ENCODE data around the gene ASIC5. TPM values are rescaled to one million over a fixed set of nuclear protein-coding genes. Genes with fewer than 3 reads are reported as not detected.
"Not testable (repeated sequence)": the region's sequence is repeated elsewhere in the genome, so short reads cannot be mapped to it uniquely, and the experiment has no call there.

The ASIC5 gene
- total RNA-seq, 2 donors from 2014 or later: not detected

DNA sequence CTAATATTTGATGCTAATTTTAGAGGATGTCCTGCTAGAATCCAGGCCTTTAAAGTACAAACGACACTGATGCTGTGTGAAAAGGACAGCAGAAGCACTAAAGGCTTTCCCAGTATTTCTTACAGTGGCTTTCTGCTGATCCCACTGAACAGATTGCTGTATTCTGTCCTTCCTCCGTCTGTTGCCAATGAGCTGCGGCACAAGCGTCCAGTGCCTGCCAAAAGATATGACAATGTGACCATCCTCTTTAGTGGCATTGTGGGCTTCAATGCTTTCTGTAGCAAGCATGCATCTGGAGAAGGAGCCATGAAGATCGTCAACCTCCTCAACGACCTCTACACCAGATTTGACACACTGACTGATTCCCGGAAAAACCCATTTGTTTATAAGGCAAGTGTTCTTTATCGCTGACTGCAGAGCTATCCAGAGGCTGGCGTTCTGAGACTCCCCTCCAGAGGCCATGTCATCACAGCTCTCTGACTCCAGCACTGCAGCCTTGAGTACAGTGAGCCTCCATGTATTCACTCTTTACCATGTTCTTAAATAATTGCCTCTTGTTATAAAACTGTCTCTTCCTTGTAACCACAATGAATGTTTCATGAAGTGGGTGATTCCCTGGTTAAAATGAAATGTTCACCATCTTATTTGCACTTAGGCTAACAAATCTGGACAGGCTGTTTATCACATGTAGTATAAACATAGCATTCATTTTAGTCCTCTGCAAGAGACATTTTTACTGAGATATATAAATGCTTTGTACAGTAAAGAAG is 63.7 kb downstream of the ASIC5 start:
- Histone ChIP-seq H3K36me3 (no peaks in the 10 kb centered on the region), H3K4me3 (no peak overlapping the region), H3K9me3 (no peaks in the 10 kb centered on the region), H3K27me3 (replicated peaks; ENCODE audit: insufficient read depth) (no peaks in the 10 kb centered on the region), H3K4me1 (replicated peaks) (no peaks in the 10 kb centered on the region), H3K27ac (no peak overlapping the region)
- DNase-seq (ENCODE audit: low spot score): no peak
- 56% methylated on average over 9 of the region's 9 CpGs for WGBS
- TF ChIP-seq POLR2A (IDR thresholded peaks at IDR 0.05): no peak
- TF ChIP-seq, protein P1, sequence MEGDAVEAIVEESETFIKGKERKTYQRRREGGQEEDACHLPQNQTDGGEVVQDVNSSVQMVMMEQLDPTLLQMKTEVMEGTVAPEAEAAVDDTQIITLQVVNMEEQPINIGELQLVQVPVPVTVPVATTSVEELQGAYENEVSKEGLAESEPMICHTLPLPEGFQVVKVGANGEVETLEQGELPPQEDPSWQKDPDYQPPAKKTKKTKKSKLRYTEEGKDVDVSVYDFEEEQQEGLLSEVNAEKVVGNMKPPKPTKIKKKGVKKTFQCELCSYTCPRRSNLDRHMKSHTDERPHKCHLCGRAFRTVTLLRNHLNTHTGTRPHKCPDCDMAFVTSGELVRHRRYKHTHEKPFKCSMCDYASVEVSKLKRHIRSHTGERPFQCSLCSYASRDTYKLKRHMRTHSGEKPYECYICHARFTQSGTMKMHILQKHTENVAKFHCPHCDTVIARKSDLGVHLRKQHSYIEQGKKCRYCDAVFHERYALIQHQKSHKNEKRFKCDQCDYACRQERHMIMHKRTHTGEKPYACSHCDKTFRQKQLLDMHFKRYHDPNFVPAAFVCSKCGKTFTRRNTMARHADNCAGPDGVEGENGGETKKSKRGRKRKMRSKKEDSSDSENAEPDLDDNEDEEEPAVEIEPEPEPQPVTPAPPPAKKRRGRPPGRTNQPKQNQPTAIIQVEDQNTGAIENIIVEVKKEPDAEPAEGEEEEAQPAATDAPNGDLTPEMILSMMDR (IDR thresholded peaks at IDR 0.05): no peak
- no peak for TF ChIP-seq POLR2AphosphoS5 (IDR thresholded peaks at IDR 0.05)
- intact Hi-C loops (cut with DNase I): no loop called here

DNA sequence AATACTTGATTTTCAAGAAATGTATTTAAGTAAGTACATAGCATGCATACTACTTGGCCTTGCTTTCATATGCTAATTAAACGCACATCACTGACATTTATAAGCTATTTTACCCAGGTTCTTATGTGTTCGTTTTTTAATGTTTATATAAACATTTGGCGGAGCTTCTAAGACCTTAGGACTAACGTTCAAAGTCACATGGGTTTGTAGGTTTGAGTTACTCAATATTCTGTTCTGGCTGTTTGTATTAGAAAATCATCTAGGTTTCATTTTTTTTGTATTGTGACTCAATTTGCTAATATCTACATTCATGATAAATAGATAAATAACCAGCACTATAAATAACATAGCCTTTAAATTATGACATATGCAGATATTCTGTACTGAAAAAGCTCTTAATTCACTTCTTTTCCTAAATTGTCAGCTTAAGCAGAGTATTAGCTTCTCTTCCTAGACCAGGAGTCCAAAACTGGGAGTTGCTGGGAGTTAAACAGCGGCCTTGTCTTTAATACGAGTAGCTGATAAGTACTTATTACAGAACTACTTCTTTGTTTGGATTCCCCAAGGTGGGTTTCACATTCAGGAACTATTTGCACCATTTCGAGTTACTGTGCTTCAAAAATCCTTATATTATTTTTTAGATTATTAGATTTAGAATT is 65.3 kb downstream of the ASIC5 start:
- WGBS: 71% methylated on average over 7 of the region's 7 CpGs
- Histone ChIP-seq H3K27me3 (replicated peaks; ENCODE audit: insufficient read depth) (no peaks in the 10 kb centered on the region), H3K9me3 (no peaks in the 10 kb centered on the region), H3K4me3 (no peak overlapping the region), H3K36me3 (no peaks in the 10 kb centered on the region), H3K27ac (no peak overlapping the region), H3K4me1 (replicated peaks) (no peaks in the 10 kb centered on the region)
- intact Hi-C loops (cut with DNase I): no loop called here
- no peak for DNase-seq (ENCODE audit: low spot score)
- TF ChIP-seq POLR2A (IDR thresholded peaks at IDR 0.05) (no peak), POLR2AphosphoS5 (IDR thresholded peaks at IDR 0.05) (no peak)
- TF ChIP-seq, protein P1 (IDR thresholded peaks at IDR 0.05): no peak

GRCh38 chr4:155799794-155800123 is 66.3 kb downstream of the ASIC5 start:
- no peaks in the 10 kb centered on the region for H3K4me1 ChIP-seq (replicated peaks)
- H3K27me3 ChIP-seq (replicated peaks; ENCODE audit: insufficient read depth): no peaks in the 10 kb centered on the region
- TF ChIP-seq POLR2A (IDR thresholded peaks at IDR 0.05): no peak
- no peak for TF ChIP-seq POLR2AphosphoS5 (IDR thresholded peaks at IDR 0.05)
- TF ChIP-seq, protein P1 (IDR thresholded peaks at IDR 0.05): no peak
- H3K4me3 ChIP-seq: no peak overlapping the region
- intact Hi-C loops (cut with DNase I): no loop called here
- no peaks in the 10 kb centered on the region for H3K9me3 ChIP-seq
- WGBS: 85% methylated on average over 8 of the region's 8 CpGs
- no peak for DNase-seq (ENCODE audit: low spot score)
- no peaks in the 10 kb centered on the region for H3K36me3 ChIP-seq
- no peak overlapping the region for H3K27ac ChIP-seq

- Histone ChIP-seq H3K36me3 (no peaks in the 10 kb centered on the region), H3K4me1 (replicated peaks) (no peaks in the 10 kb centered on the region), H3K9me3 (no peaks in the 10 kb centered on the region), H3K4me3 (no peak overlapping the region), H3K27me3 (replicated peaks; ENCODE audit: insufficient read depth) (no peaks in the 10 kb centered on the region), H3K27ac (no peak overlapping the region)
- no peak for DNase-seq (ENCODE audit: low spot score)
- TF ChIP-seq, protein P1 (IDR thresholded peaks at IDR 0.05): no peak
- TF ChIP-seq POLR2A (IDR thresholded peaks at IDR 0.05) (no peak), POLR2AphosphoS5 (IDR thresholded peaks at IDR 0.05) (no peak)
- WGBS: 74% methylated on average over 5 of the region's 5 CpGs
- intact Hi-C loops (cut with DNase I): no loop called here
Observed at GRCh38 chr4:155799116-155799793, 66.8 kb downstream of the ASIC5 start.

- 95% methylated on average over 4 of the region's 4 CpGs for WGBS
- intact Hi-C loops (cut with DNase I): not testable (repeated sequence)
Observed at GRCh38 chr4:155797581-155797980, 68.5 kb downstream of the ASIC5 start.

More at GRCh38 chr4:155797581-155797980, 68.5 kb downstream of the ASIC5 start:
- H3K27me3 ChIP-seq (replicated peaks; ENCODE audit: insufficient read depth); H3K36me3 ChIP-seq; H3K27ac ChIP-seq; H3K4me3 ChIP-seq; H3K4me1 ChIP-seq (replicated peaks); H3K9me3 ChIP-seq; DNase-seq (ENCODE audit: low spot score): not testable (repeated sequence)

Measured in prostate gland (tissue), 2 donors.